Umbilical cord (tissue), 2 donors: ENCODE results near the gene AJUBA. TPM values are rescaled to one million over a fixed set of nuclear protein-coding genes. Genes with fewer than 3 reads are reported as not detected.
"Not testable (repeated sequence)": the region's sequence is repeated elsewhere in the genome, so short reads cannot be mapped to it uniquely, and the experiment has no call there.

Experiments used
- DNase-seq: peaks from one replicate; pipeline ENCODE4 v3.0.0-alpha.2; 2015; ENCODE audit warnings: low spot score
- total RNA-seq: library from RNA; depleted of rRNA; stranded (reverse); fragments of >200 nt; gene quantifications from one replicate; pipeline ENCODE4 v1.2.3, GENCODE V29; 2014; ENCODE audit warnings: low replicate concordance; ENCODE audit not compliant: insufficient read depth

Gene AJUBA
- 69.1 TPM for total RNA-seq

DNA sequence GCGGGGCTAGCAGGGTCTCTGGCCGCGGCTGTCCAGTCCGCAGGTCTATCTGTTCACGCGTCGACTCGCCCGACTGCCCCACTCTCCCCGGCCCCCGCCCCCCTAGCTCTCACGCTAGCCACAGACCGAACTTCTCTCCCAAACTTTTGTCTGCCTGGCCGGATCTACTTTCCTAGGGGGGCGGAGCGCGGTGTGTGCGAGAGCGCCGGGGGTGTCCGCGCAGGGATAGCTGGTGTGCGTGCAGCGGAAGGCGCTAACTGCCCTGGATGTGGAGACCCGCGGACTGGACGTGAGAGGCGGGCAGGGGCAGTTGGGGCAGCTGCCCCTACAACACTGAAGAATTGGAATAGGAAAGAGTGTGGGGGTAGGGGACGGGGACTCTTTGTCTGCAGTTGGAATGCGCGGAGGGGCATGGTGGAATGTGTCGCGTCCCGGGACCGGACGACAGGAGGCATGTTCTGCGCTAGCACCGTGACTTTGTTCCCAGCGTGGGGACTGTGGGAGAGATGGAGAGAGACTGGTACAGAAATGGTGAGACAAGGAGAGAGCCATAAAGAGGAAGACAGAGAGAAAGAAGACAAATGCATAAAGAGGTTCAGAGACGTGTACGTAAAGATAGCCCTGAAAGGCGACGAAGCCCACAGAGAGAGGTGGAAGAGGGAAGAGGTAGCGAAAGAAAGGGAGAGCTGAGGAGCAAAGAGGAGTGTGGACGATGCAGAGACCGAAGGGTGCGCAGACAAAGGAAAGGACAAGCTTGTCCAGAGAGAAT, at the start of gene AJUBA:
TSS of gene AJUBA (minus strand) at position 75 of the 769 bp plus-strand sequence. CDS start 285 bp downstream, outside the sequence.
- DNase-seq = peak; percentile 97

DNA sequence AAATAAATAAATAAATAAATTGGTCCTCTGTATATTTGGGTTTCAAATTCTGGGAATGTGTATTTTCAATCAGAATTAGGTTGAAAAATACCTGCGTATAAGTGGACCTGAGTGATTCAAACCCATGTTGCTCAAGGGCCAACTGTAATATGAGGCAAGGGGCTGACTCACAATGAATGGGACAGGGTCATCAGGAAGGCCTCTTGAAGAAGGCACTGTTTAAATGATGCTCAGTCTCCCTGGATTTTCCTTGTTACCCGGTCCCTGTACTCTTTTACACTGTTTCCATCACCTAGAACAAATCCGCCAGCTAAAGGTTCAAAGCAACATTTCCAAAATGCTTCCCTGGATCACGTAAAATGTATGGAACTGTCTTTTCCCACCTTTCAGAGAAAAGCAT, 48.6 kb upstream of the AJUBA start:
- no peak for DNase-seq

DNA sequence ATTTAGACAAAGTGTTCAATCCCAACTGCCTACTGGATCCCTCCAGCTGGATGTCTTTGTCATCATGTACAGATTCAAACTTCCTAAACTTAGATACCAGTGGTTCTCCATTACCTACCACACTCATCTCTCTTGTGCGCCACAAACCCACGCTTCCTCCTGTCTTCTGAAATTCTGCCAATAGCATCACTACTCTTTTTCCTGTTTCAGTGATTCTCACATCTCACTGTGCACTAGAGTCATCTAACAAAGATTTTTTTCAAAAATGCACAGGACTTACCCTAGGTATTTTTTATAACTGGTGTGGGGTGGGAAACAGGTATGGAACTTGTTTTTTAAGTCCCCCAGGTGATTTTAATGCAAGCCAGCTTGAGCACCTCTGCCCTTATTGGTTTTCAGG, 46.4 kb upstream of the AJUBA start:
- DNase-seq = no peak

DNA sequence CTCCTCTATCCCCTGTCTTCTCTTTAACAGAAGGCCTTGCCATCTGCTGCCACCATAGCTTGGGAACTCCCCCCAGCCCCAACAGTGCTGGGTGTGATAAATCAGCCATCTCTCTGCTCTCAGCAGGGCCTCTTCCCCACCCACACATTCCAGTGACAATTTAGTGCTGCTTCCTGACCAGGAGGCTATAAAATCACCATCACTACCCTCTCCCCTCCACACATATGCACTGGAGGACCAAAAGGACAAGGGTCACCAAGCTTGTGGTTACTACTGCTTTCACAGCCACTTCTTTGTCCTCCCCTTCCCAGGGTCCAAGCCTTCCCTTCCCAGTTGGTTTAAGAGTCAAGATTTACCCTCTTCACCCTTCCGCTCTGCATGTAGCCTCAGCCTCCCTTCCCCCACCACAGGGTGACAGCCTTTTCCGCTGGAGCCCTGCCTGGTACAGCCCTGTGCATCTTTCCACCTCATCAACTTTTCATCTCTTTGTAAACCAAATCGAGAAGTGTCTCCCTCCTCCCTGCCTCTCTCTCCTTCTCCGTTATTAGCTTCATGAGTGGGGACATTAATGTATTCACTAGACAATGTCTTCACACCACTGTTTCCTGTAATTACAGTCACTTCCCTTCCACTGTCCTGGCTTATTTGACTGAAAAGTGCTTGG, 42.9 kb upstream of the AJUBA start:
- no peak for DNase-seq

DNA sequence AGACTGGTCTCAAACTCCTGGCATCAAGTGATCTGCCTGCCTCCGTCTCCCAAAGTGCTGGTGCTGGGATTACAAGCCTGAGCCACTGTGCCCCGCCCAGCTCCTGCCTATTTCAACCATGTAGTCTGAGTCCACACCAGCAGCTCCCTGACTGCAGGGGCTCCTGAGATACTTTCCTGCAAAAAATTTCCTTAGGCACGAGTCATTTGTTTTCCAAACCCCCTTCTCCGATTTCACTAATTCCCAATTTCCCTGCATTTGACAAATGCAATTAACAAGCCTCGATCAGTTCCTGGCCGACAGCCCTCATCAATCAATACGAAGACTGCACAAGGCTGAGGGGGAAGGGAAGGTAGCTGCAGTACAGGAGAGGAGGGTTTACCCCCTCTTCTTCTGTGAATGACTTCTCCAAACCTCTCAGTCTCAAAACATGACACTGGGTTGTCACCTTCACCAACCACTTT, 42.3 kb upstream of the AJUBA start:
- DNase-seq = no peak

DNA sequence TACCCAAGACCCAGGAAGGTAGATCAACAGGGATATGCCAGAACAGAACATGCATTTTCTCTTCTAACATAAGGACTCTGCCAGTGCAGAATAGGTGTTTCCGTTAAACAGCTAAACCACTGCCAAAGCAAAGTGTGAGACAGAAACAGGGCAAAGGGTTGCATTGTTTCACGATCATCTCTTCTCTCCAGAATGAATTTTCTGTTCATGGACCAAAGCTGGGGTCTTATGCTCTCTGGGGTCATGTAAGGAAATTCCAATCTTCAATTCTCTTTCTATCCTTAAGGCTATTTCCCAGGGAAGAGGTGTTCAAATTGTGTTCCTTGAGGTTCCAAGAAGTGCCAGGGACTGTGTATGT, 41.4 kb upstream of the AJUBA start:
- DNase-seq = no peak

DNA sequence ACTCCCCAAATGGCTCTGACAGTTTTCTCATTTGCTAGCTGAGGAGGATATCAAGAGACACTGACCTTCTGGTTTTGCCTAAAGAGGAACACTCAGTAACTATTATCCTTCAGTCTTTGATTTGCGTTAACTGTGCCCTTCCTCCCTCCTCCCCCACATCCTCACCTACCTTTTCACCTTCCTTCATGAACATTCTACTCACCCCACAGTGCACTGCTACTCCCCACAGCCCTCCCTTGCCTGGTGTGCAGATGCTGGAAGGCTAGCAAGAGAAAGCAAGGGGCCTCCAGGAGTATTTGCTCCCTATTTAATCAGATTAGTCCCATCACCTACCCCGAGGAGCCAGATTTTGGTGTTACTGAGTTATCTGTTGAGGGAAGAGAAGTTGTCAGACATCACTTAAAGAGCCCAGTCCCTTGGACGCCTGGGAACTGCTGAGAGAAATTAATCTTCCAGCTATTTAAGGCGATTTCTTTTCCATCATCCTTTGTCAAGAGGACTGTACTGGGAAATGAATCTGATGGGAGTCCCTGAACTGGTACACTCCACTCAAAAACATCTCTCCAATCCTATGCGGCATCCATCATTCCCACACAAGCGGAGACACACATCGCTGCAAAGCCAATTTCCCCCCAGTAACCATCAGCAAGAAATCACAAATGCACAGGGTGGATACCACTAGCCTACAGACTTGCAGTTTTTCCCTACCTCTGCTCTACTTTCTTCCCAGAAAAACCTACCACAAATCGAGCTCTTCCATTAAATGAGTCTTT, 40.9 kb upstream of the AJUBA start:
- DNase-seq = no peak

DNA sequence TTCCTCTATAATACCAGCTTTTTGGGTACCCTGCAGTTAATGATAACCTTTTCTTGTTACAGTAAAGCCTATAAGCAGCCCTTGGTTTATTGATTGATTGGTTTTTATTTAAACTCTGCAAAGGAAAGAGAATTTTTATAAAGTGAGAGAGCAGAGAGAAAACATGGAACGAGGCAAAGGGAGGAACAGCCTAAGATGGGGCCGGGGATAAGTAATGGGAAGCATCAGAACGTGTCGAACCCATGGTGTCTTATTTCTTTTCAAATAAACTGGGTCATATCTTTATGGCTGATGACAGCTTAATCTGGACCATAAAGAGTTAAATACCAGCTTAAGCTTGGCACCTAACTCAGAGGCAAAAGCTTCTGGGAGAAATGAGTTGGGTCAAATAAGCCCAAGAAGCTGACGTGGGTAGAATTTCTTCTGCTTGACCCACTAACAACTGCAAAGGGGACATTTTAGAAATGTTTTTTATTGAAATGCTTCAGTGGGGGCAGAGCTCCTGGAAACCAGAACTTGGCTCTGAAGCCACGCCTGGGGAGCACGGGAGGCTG, 39.6 kb upstream of the AJUBA start:
- no peak for DNase-seq

DNA sequence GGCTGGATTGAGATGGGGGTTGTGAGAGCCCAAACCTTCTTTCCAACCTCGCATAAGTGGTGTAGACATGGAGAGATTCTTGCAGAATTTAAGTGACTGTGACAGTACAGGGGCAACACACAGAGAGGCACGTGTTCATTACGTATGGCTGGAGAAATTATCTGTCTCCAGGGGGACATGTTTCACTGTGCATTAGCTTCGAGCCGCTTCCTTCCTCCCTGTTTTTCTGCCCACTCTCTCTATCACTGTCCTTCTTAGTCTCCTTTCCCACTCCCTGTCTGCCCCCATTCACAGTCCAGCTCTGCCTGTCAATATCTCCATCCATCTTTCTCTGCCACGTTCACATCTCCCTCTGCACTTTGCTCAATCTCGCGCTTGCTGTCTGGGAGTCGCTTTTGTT, 39.1 kb upstream of the AJUBA start:
- DNase-seq = no peak

DNA sequence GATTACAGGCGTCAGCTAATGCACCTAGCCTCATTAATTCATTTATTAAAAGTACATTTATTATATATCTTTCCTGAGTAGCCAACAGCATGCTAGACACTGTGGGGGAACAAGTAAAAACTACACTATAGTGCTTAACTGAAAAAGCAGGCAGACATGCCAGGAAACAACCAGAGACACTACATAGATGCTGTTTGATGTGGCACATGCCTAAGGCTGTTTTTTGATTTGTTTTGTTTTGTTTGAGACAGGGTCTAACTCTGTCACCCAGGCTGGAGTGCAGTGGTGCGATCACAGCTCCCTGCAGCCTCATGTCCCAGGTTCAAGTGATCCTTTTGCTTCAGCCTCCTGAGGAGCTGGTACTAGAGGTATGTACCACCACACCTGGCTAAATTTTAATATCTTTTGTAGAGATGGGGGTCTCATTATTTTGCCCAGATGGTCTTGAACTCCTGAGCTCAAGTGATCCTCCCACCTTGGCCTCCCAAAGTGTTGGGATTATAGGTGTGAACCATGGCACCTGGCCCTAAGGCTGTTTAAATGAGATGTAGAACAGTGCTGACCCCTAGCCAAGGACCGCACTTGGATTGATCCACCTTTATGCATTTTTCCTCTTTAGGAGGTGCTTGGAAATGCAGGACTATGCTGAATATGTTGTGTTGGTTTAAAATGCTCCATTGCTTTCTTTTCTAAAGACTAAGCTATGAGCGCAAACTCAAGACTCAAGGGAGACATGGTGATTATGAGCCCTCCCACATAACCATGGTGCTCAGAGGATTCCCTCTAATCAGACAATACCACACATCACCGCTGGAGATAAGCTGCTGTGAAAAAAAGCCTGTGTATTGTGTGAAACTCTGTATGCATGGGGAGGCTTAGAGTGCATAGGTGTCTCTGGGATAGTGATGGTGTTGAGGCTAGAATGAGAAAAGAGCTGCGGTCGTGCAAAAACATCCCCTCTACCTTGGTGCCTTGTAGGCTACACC, 38.1 kb upstream of the AJUBA start:
- DNase-seq = no peak

DNA sequence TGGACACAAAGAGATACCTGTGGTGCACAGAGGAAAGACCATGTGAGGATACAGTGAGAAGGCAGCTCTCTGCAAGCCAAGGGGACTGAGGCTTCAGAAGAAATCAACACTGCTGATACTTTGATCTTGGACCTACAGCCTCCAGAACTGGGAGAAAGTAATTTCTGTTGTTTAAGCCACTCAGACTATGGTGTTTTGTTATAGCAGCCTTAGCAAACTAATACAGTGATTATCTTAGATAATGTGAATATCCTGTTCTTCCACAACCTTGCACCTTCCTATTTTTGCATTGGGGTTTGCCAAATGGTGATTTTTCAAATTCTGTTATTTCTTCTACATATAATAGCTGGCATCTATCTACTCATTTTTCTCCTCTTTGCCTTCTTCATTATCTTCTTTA, 35.8 kb upstream of the AJUBA start:
- no peak for DNase-seq

DNA sequence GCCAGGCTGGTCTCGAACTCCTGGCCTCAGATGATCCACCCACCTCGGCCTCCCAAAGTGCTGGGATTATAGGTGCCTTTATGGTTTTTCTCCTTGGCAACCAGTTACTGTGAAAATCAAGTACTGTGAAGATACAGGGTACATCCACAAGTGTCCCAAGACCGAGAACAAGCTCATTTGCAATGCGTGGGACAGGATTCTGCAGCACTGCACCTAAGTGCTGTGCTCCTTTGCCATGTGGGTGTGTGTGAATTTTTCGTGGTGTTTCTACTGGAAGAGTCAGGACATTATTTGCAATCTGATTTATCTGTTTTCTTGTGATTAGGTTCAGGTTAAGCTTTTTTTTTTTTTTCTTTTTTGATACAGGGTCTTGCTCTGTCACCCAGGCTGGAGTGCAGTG, 34.7 kb upstream of the AJUBA start:
- DNase-seq = no peak

DNA sequence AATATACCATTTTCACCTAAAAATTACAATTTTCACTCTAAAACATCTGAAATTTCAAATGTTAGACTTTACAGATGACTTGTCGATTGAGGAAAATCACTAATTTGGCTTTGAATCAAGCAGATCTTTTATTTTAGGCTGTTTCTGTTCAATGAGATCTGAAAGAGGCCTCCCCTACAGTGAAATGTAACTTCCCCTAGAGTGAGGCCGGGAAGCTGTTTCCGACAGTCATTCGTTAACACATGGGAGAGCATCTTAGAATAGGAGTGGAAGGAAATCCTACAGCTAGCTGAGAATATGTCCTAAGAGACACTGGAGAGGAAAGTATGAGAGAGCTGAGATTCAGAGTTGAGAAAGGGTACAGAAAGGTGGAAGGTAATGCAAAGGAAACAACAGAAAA, 33.3 kb upstream of the AJUBA start:
- DNase-seq = no peak

DNA sequence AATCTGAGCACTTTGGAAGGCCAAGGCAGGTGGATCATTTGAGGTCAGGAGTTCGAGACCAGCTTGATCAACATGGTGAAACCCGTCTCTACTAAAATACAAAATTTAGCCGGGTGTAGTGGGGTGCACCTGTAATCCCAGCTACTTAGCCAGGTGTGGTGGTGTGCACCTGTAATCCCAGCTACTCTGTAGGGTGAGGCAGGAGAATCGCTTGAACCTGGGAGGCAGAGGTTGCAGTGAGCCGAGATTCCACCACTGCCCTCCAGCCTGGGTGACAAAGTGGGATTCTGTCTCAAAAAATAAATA, 31.4 kb upstream of the AJUBA start:
- not testable (repeated sequence) for DNase-seq

DNA sequence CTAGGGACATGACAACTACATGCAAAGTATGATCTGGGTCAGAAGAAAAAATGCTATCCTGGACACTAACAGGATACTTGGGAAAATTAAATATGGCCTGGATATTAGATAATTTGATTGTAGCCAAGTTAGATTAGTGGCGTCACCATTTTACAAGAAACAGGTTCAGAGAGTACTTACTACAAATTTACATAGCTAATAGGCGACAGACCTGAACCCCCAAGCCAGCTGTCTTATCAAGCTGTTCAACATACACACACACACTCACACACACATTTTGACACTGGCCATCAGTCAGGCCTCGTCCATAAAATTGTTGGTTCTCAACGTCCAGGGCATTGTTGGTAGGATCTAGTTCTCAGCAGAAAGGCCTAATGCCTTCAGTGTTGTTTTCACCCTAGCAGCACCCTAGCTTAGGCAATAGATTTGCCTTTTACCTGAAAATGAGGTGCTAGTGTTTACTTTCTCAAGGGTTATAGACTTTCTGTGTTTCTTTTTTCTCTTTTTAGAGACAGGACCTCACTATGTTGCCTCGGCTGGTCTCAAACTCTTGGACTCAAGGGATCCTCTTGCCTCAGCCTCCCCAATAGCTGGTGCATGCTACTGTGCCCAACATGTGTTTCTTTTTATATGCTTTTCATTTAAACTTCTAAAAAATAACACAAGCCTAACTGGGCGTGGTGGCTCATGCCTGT, 30.9 kb upstream of the AJUBA start:
- no peak for DNase-seq

DNA sequence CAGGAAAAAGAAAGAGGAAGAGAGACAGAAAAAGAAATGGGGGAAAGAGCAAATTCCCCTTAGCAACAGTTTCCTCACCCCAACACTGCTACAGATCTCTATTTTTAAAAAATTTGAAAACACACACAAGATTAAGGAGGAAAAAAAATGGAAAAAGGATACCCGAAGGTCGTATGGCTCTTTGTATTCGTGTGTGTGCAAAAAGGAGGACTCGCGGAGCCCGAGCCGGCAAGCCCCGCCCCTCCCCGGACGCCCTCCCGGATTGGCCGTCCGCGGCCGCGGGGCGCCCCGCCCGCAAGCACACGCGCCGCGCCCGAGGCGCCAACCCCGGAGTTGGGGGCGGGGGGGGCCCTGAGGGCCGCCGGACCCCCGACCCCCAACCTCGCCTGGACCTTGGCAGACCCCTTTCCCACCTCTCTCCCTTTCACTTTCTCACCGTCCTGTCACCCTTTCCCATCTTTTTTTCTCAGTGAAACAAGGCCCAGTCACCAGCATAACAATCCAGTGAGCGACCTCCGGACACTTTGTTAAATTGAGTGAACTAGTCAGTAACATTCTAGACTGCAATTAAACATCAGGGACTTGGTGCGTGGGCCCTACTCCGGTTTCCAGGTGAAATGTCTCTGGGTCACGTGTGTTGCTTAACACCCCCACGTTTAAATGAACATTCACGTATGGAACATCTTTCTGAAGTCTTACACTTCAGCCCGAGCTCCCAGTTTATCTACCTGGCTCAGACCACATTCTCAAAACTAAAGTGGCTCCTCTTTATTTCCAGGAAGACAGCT, 27.8 kb upstream of the AJUBA start, which contains the start of gene C14orf93:
TSS of gene C14orf93 (minus strand) at position 205 of the 788 bp plus-strand sequence. CDS start 11,120 bp downstream, outside the sequence.
- DNase-seq = peak; percentile 87

DNA sequence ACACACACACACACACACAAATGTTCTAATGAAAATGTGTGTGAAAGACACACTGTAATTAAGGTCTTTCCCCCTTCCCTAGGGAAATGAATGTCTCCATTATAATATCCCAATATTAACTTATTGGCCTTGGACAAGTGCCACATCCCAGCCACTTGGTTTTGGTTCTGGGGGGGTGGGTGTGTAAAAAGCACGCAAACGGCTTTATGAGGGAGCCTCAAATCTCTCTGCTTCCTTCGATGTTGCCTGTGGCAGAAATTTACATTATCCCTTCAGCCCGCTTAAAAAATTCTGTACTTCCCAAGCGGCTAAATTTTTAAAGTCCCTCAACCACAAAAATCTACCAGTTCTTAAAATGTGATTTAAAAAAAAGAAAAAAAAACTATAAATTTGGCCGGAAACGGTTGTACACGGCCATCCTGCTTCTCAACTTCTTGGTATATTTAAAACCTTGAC, 27.2 kb upstream of the AJUBA start:
- no peak for DNase-seq

DNA sequence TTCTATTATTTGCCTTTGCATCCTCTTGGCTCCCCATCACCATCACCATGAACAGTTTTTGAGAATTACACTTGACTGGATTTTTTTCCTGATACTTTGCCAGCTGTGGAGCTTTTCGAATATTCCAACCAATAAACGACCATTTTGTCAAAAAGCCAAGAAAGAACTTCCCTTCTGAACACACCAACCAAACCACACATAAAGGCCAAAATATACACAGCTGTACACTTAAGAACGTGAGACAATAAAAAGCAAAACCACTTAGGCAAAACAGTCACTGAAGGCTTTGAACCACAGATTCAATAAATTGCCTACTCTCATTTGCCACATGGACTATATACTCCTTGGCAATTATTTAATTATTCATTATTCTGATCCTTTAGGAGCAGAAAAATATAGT, 26.5 kb upstream of the AJUBA start:
- DNase-seq = no peak
